KOPT-K1 (cell line): ENCODE data around the gene MCHR1.
"Not testable (repeated sequence)": the region's sequence is repeated elsewhere in the genome, so short reads cannot be mapped to it uniquely, and the experiment has no call there.

Source experiments
- H3K27ac ChIP-seq: fragments of 200-600 bp; sonication (generic); 2 replicates; pipeline ENCODE4 v1.5.1; 2016; ENCODE audit warnings: antibody characterized with exemption, mild to moderate bottlenecking, low read depth, low read length; ENCODE audit not compliant: poor library complexity, severe bottlenecking
- H3K36me3 ChIP-seq: fragments of 200-600 bp; sonication (generic); 2 replicates; pipeline ENCODE4 v1.5.1; 2017; ENCODE audit warnings: antibody characterized with exemption, mild to moderate bottlenecking, low read length, moderate library complexity; ENCODE audit not compliant: insufficient read depth
- H3K9me3 ChIP-seq: fragments of 200-600 bp; sonication (generic); 2 replicates; pipeline ENCODE4 v1.5.1; 2017; ENCODE audit warnings: antibody characterized with exemption, low read length, mild to moderate bottlenecking; ENCODE audit not compliant: insufficient read depth, poor library complexity, severe bottlenecking

The MCHR1 gene

GRCh38 chr22:40701274-40701673 lies 22.0 kb downstream of the MCHR1 start:
- Histone ChIP-seq H3K27ac (no peak overlapping the region), H3K36me3 (no peaks in the 10 kb centered on the region), H3K9me3 (no peaks in the 10 kb centered on the region)

GRCh38 chr22:40703174-40703573 lies 23.9 kb downstream of the MCHR1 start:
- Histone ChIP-seq H3K36me3 (no peaks in the 10 kb centered on the region), H3K27ac (no peak overlapping the region)

GRCh38 chr22:40703736-40704135 lies 24.5 kb downstream of the MCHR1 start:
- Histone ChIP-seq H3K27ac (no peak overlapping the region), H3K36me3 (no peaks in the 10 kb centered on the region), H3K9me3 (peaks cover 10% of the 10 kb centered on the region)

More at GRCh38 chr22:40703174-40703573, 23.9 kb downstream of the MCHR1 start:
- peaks cover 10% of the 10 kb centered on the region for H3K9me3 ChIP-seq

- Histone ChIP-seq H3K36me3 (no peaks in the 10 kb centered on the region), H3K27ac (no peak overlapping the region), H3K9me3 (peaks cover 10% of the 10 kb centered on the region)
Measured at GRCh38 chr22:40705918-40706682, 26.8 kb downstream of the MCHR1 start.

- H3K27ac ChIP-seq = no peak overlapping the region
- H3K36me3 ChIP-seq = no peaks in the 10 kb centered on the region
- H3K9me3 ChIP-seq = peaks cover 10% of the 10 kb centered on the region
Measured at GRCh38 chr22:40707154-40707553, 27.9 kb downstream of the MCHR1 start.

- Histone ChIP-seq H3K9me3 (peaks cover 10% of the 10 kb centered on the region), H3K36me3 (no peaks in the 10 kb centered on the region), H3K27ac (no peak overlapping the region)
Measured at GRCh38 chr22:40708177-40708576, 28.9 kb downstream of the MCHR1 start.

- Histone ChIP-seq H3K36me3 (no peaks in the 10 kb centered on the region), H3K9me3 (peaks cover 10% of the 10 kb centered on the region), H3K27ac (peak overlapping the region; percentile 81)
Measured at GRCh38 chr22:40709752-40710413, 30.6 kb downstream of the MCHR1 start.

- Histone ChIP-seq H3K27ac (peak overlapping the region; percentile 81), H3K9me3 (peaks cover 4% of the 10 kb centered on the region), H3K36me3 (no peaks in the 10 kb centered on the region)
Measured at GRCh38 chr22:40712311-40712710, 33.0 kb downstream of the MCHR1 start.

GRCh38 chr22:40714499-40715337 lies 35.4 kb downstream of the MCHR1 start:
- H3K27ac ChIP-seq = peak overlapping the region; percentile 8
- no peaks in the 10 kb centered on the region for H3K9me3 ChIP-seq
- H3K36me3 ChIP-seq = no peaks in the 10 kb centered on the region

GRCh38 chr22:40716116-40716515 lies 36.8 kb downstream of the MCHR1 start:
- Histone ChIP-seq H3K9me3 (no peaks in the 10 kb centered on the region), H3K27ac (no peak overlapping the region)

GRCh38 chr22:40717657-40718056 lies 38.4 kb downstream of the MCHR1 start:
- not testable (repeated sequence) for H3K36me3 ChIP-seq, H3K9me3 ChIP-seq, H3K27ac ChIP-seq

More at GRCh38 chr22:40716116-40716515, 36.8 kb downstream of the MCHR1 start:
- no peaks in the 10 kb centered on the region for H3K36me3 ChIP-seq

- H3K36me3 ChIP-seq = no peaks in the 10 kb centered on the region
- no peaks in the 10 kb centered on the region for H3K9me3 ChIP-seq
- peak overlapping the region; percentile 19 for H3K27ac ChIP-seq
Measured at GRCh38 chr22:40718250-40719204, 39.2 kb downstream of the MCHR1 start.

GRCh38 chr22:40719599-40719998 lies 40.3 kb downstream of the MCHR1 start:
- no peaks in the 10 kb centered on the region for H3K36me3 ChIP-seq
- no peak overlapping the region for H3K27ac ChIP-seq
- no peaks in the 10 kb centered on the region for H3K9me3 ChIP-seq

- not testable (repeated sequence) for H3K36me3 ChIP-seq, H3K9me3 ChIP-seq, H3K27ac ChIP-seq
Measured at GRCh38 chr22:40720156-40720537, 40.9 kb downstream of the MCHR1 start.
